OCI-LY1 (cell line): ENCODE results near the gene GDA.

Source experiments
- H2AFZ ChIP-seq: fragments of 200-600 bp; sonication (generic), shearing (Covaris generic); 2 replicates; pipeline ENCODE4 v1.6.0; 2014; ENCODE audit warnings: antibody characterized with exemption, mild to moderate bottlenecking, low read length
- H3F3A ChIP-seq: fragments of 200-600 bp; sonication (generic), shearing (Covaris generic); 2 replicates; pipeline ENCODE4 v1.6.0; 2014; ENCODE audit warnings: mild to moderate bottlenecking, antibody characterized with exemption, low read length, moderate library complexity; ENCODE audit not compliant: insufficient read depth
- H3K27ac ChIP-seq: fragments of 200-600 bp; sonication (generic); 2 replicates; pipeline ENCODE4 v1.5.1; 2014; ENCODE audit warnings: low read length, mixed run types, mild to moderate bottlenecking, low read depth; ENCODE audit not compliant: poor library complexity, severe bottlenecking
- H3K27me3 ChIP-seq: fragments of 200-600 bp; sonication (generic); 2 replicates; pipeline ENCODE4 v1.6.0; 2014; ENCODE audit warnings: antibody characterized with exemption, mild to moderate bottlenecking, low read length, moderate library complexity; ENCODE audit not compliant: insufficient read depth
- H3K36me3 ChIP-seq: fragments of 200-600 bp; sonication (generic); 2 replicates; pipeline ENCODE4 v1.6.1; 2014; ENCODE audit warnings: mild to moderate bottlenecking, antibody characterized with exemption, low read length, moderate library complexity, mixed read lengths; ENCODE audit not compliant: insufficient read depth
- H3K4me1 ChIP-seq: fragments of 200-600 bp; sonication (generic); 2 replicates; pipeline ENCODE4 v1.5.1; 2014; ENCODE audit warnings: mild to moderate bottlenecking, low read length, moderate library complexity; ENCODE audit not compliant: insufficient read depth, severe bottlenecking
- H3K4me2 ChIP-seq: fragments of 200-600 bp; sonication (generic), shearing (Covaris generic); 2 replicates; pipeline ENCODE4 v1.6.1; 2014; ENCODE audit warnings: low read length
- H3K4me3 ChIP-seq: fragments of 200-600 bp; sonication (generic); 2 replicates; pipeline ENCODE4 v1.5.1; 2014; ENCODE audit warnings: low read length, low read depth, mild to moderate bottlenecking, mixed read lengths; ENCODE audit not compliant: poor library complexity, severe bottlenecking
- H3K79me2 ChIP-seq: fragments of 200-600 bp; shearing (Covaris generic); 2 replicates; pipeline ENCODE4 v1.6.1; 2016; ENCODE audit warnings: mixed run types, low read length, mixed read lengths; ENCODE audit not compliant: insufficient read depth
- H3K9ac ChIP-seq: fragments of 200-600 bp; sonication (generic), shearing (Covaris generic); 2 replicates; pipeline ENCODE4 v1.6.1; 2014; ENCODE audit warnings: mild to moderate bottlenecking, low read length, mixed read lengths
- H3K9me2 ChIP-seq: fragments of 200-600 bp; sonication (generic), shearing (Covaris generic); 2 replicates; pipeline ENCODE4 v1.6.1; 2014; ENCODE audit warnings: low read depth, mild to moderate bottlenecking, low read length, mixed read lengths
- H3K9me3 ChIP-seq: fragments of 200-600 bp; shearing (Covaris generic); 2 replicates; pipeline ENCODE4 v1.6.1; 2014; ENCODE audit warnings: low read length, mixed read lengths
- H4K20me1 ChIP-seq: fragments of 200-600 bp; sonication (generic), shearing (Covaris generic); 2 replicates; pipeline ENCODE4 v1.6.0; 2016; ENCODE audit warnings: mild to moderate bottlenecking, low read length; ENCODE audit not compliant: insufficient read depth
- EZH2 ChIP-seq: fragments of 200-600 bp; sonication (generic), shearing (Covaris generic); IDR thresholded peaks from 2 replicates; pipeline ENCODE4 v1.8.0; 2017; ENCODE audit warnings: borderline replicate concordance, mixed run types, mild to moderate bottlenecking, antibody characterized with exemption, low read length, moderate library complexity, mixed read lengths
- TF ChIP-seq, protein P1 (sequence below): fragments of 200-600 bp; sonication (generic), shearing (Covaris generic); IDR thresholded peaks from 2 replicates; pipeline ENCODE4 v1.5.1; 2017; ENCODE audit warnings: mild to moderate bottlenecking, antibody characterized with exemption, low read length, moderate library complexity, mixed read lengths

Gene GDA

DNA sequence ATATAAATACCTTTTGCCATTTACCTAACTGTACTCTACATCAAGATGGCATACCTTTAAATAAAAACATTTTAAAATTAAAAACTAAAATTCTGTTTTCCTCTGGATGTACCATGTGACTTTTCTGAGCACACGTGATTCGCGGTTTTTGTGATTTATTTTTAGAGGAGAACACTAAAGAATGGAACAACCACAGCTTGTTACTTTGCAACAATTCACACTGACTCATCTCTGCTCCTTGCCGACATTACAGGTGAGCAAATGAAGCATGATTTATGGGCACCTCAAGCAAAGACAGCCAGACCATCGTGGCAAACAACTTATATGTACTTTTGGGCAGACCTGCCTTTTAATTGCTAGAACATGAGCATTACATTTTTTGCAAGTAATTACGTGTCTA, 61.3 kb downstream of the GDA start:
- Histone ChIP-seq H3K9me2 (no peaks in the 10 kb centered on the region), H3K27me3 (no peaks in the 10 kb centered on the region), H2AFZ (no peak overlapping the region), H3K79me2 (no peaks in the 10 kb centered on the region), H3K4me2 (no peak overlapping the region), H3K9ac (no peak overlapping the region), H3K4me3 (no peak overlapping the region), H3K27ac (no peak overlapping the region), H3K36me3 (no peaks in the 10 kb centered on the region), H3K4me1 (no peaks in the 10 kb centered on the region), H4K20me1 (no peaks in the 10 kb centered on the region), H3K9me3 (no peaks in the 10 kb centered on the region), H3F3A (no peaks in the 10 kb centered on the region)
- TF ChIP-seq EZH2, result no peak
- TF ChIP-seq, protein P1, sequence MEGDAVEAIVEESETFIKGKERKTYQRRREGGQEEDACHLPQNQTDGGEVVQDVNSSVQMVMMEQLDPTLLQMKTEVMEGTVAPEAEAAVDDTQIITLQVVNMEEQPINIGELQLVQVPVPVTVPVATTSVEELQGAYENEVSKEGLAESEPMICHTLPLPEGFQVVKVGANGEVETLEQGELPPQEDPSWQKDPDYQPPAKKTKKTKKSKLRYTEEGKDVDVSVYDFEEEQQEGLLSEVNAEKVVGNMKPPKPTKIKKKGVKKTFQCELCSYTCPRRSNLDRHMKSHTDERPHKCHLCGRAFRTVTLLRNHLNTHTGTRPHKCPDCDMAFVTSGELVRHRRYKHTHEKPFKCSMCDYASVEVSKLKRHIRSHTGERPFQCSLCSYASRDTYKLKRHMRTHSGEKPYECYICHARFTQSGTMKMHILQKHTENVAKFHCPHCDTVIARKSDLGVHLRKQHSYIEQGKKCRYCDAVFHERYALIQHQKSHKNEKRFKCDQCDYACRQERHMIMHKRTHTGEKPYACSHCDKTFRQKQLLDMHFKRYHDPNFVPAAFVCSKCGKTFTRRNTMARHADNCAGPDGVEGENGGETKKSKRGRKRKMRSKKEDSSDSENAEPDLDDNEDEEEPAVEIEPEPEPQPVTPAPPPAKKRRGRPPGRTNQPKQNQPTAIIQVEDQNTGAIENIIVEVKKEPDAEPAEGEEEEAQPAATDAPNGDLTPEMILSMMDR, result no peak

DNA sequence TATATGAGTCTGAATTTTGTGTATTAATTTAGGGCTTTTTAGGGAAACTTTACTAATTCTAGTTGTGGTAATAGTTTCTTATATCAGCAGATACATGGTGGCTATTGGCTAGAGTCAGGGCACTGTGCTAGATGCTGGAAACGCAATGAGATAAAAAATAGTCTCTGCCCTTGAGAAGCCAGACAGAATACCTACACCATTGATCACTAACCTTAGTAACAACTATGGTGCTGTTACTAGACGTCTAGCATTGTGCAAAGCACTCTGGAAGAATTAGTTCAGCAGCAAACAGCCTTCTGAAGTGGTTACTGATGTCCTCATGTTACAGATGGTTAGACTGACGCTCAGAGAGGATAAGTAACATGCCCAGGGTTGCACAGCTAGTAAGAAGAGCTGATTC, 61.8 kb downstream of the GDA start:
- no peak overlapping the region for H2AFZ ChIP-seq
- H3F3A ChIP-seq, result no peaks in the 10 kb centered on the region
- H3K4me3 ChIP-seq, result no peak overlapping the region
- H3K9ac ChIP-seq, result no peak overlapping the region
- no peaks in the 10 kb centered on the region for H3K79me2 ChIP-seq
- H3K9me3 ChIP-seq, result no peaks in the 10 kb centered on the region
- H3K27me3 ChIP-seq, result no peaks in the 10 kb centered on the region
- H3K9me2 ChIP-seq, result no peaks in the 10 kb centered on the region
- H3K4me1 ChIP-seq, result no peaks in the 10 kb centered on the region
- no peak overlapping the region for H3K27ac ChIP-seq
- no peaks in the 10 kb centered on the region for H4K20me1 ChIP-seq
- H3K4me2 ChIP-seq, result no peak overlapping the region
- H3K36me3 ChIP-seq, result no peaks in the 10 kb centered on the region
- TF ChIP-seq EZH2, result no peak
- TF ChIP-seq, protein P1, result no peak

DNA sequence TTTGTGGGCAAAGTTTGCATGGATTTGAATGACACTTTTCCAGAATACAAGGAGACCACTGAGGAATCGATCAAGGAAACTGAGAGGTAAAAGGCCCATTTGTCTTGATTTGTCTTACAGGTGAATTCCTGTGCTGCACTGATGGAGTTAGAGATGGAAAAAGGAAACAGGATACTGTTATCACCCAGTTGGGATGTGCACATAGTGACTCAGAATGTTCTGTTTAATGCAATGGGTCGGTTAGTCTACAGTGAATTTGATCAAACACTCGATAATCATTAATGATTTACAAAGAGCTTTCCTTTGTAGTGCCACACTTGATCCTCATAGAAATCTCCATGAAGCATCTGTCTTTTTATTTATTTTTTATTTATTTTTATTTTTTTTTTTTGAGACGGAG, 64.7 kb downstream of the GDA start:
- no peaks in the 10 kb centered on the region for H4K20me1 ChIP-seq
- H3K4me3 ChIP-seq, result no peak overlapping the region
- TF ChIP-seq EZH2, result no peak
- TF ChIP-seq, protein P1, result no peak
- no peaks in the 10 kb centered on the region for H3K4me1 ChIP-seq
- H3K27me3 ChIP-seq, result no peaks in the 10 kb centered on the region
- no peak overlapping the region for H3K27ac ChIP-seq
- H3K9me2 ChIP-seq, result no peaks in the 10 kb centered on the region
- H3K9ac ChIP-seq, result no peak overlapping the region
- H3K4me2 ChIP-seq, result no peak overlapping the region
- H3K36me3 ChIP-seq, result no peaks in the 10 kb centered on the region
- H3K79me2 ChIP-seq, result no peaks in the 10 kb centered on the region
- no peaks in the 10 kb centered on the region for H3F3A ChIP-seq
- H3K9me3 ChIP-seq, result no peaks in the 10 kb centered on the region
- H2AFZ ChIP-seq, result no peak overlapping the region
